Body of pancreas (tissue), 4 donors: ENCODE data around the gene ZNF133.

ENCODE experiments used
- CTCF ChIP-seq, 7 experiments: fragments of 450-650 bp in 4 of 7; fragments of 200-600 bp in 3 of 7; sonication (generic) in 3 of 7; IDR thresholded peaks; one replicate each; pipeline ENCODE4 v1.5.1; 2016 to 2019; ENCODE audit warnings: antibody characterized with exemption in 7 of 7
- POLR2A ChIP-seq, 3 donors: fragments of 450-650 bp; IDR thresholded peaks; one replicate each; pipeline ENCODE4 v1.6.1; 2016; ENCODE audit warnings: antibody characterized with exemption in 3 of 3, mild to moderate bottlenecking in 2 of 3

- TF ChIP-seq CTCF (IDR thresholded peaks at IDR 0.05) (no peak), POLR2A (IDR thresholded peaks at IDR 0.05) (no peak)
Measured at GRCh38 chr20:18287546-18287914, 797 bp upstream of the ZNF133 start.
